Thyroid gland (tissue), 4 donors: Measurements from ENCODE around the gene OCA2.

ENCODE experiments used
- POLR2A ChIP-seq, 2 donors: fragments of 450-650 bp; IDR thresholded peaks; one replicate each; pipeline ENCODE4 v1.6.1; 2017; ENCODE audit warnings: antibody characterized with exemption in 2 of 2, mild to moderate bottlenecking in 2 of 2, moderate library complexity in 1 of 2
- TF ChIP-seq, protein P1 (sequence below), 6 experiments: fragments of 200-600 bp in 3 of 6; fragments of 450-650 bp in 3 of 6; sonication (generic) in 3 of 6; IDR thresholded peaks; one replicate each; pipeline ENCODE4 v1.5.1; 2016 to 2019; ENCODE audit warnings: antibody characterized with exemption in 6 of 6, mild to moderate bottlenecking in 2 of 6, inconsistent platforms in 1 of 6, moderate library complexity in 1 of 6

DNA sequence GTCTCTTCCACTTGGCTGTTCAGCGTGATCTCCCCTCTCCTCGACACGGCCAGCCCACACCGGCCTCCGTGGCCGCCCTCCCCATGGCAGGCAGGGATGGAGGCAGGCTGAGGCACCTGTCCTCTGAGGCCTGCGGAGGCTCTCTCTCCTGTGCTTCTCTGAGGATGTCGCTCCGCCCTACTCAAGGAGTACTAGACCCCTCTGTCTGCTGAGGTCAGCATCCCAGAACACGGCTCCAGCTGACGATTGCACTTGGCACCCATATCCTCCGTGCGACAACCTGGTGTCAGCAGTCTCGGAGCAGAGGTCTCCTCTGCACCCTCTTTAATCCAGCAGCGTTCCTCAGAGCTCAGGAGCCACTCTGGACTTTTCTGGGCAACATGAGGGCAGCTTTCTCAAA is 322.6 kb downstream of the OCA2 start:
- TF ChIP-seq, protein P1, sequence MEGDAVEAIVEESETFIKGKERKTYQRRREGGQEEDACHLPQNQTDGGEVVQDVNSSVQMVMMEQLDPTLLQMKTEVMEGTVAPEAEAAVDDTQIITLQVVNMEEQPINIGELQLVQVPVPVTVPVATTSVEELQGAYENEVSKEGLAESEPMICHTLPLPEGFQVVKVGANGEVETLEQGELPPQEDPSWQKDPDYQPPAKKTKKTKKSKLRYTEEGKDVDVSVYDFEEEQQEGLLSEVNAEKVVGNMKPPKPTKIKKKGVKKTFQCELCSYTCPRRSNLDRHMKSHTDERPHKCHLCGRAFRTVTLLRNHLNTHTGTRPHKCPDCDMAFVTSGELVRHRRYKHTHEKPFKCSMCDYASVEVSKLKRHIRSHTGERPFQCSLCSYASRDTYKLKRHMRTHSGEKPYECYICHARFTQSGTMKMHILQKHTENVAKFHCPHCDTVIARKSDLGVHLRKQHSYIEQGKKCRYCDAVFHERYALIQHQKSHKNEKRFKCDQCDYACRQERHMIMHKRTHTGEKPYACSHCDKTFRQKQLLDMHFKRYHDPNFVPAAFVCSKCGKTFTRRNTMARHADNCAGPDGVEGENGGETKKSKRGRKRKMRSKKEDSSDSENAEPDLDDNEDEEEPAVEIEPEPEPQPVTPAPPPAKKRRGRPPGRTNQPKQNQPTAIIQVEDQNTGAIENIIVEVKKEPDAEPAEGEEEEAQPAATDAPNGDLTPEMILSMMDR (IDR thresholded peaks at IDR 0.05) = no peak
- TF ChIP-seq POLR2A (IDR thresholded peaks at IDR 0.05) = no peak
